SU-DHL-6 (cell line): ENCODE measurements around the gene KL.

Experiments
- CTCF ChIP-seq: fragments of 200-600 bp; sonication (generic); IDR thresholded peaks from one replicate; pipeline ENCODE4 v1.5.1; 2017; ENCODE audit warnings: antibody characterized with exemption, mild to moderate bottlenecking, low read length, moderate library complexity; ENCODE audit not compliant: insufficient read depth, poor library complexity, severe bottlenecking
- EZH2phosphoT487 ChIP-seq: fragments of 200-600 bp; sonication (generic), shearing (Covaris generic); conservative IDR thresholded peaks from 2 replicates; pipeline ENCODE4 v1.6.1; 2018; ENCODE audit warnings: mild to moderate bottlenecking, antibody characterized with exemption, low read length, moderate library complexity, mixed read lengths

GRCh38 chr13:33114146-33114545 lies 97.9 kb downstream of the KL start:
- no peak for TF ChIP-seq CTCF
- no peak for TF ChIP-seq EZH2phosphoT487
